Stimulated activated memory B cell treated with anti-CD40 and anti-IgM and Interleukin-4, amounts not matched to agents 10 μg/mL and 1 μg/mL and 100 μg/mL, for 72 hours (primary cell): Measurements from ENCODE around the gene TSC22D2.

Experiments used
- ATAC-seq: fragments of 150-1000 bp; cut with Tn5 transposase; 2 replicates; pipeline ENCODE4 v1.10.0; 2021
- H3K27ac Mint-ChIP-seq: one replicate; pipeline ENCODE4 v1.8.0; 2022; ENCODE audit warnings: mild to moderate bottlenecking, mixed read lengths
- H3K27me3 Mint-ChIP-seq: one replicate; pipeline ENCODE4 v1.8.0; 2022; ENCODE audit warnings: mixed read lengths
- H3K36me3 Mint-ChIP-seq: one replicate; pipeline ENCODE4 v1.8.0; 2022; ENCODE audit warnings: mixed read lengths
- H3K4me1 Mint-ChIP-seq: one replicate; pipeline ENCODE4 v1.8.0; 2022; ENCODE audit warnings: mixed read lengths
- H3K4me3 Mint-ChIP-seq: one replicate; pipeline ENCODE4 v1.8.0; 2022; ENCODE audit warnings: mild to moderate bottlenecking, moderate library complexity, mixed read lengths
- H3K9me3 Mint-ChIP-seq: one replicate; pipeline ENCODE4 v1.8.0; 2022; ENCODE audit warnings: mixed read lengths

Gene TSC22D2

DNA sequence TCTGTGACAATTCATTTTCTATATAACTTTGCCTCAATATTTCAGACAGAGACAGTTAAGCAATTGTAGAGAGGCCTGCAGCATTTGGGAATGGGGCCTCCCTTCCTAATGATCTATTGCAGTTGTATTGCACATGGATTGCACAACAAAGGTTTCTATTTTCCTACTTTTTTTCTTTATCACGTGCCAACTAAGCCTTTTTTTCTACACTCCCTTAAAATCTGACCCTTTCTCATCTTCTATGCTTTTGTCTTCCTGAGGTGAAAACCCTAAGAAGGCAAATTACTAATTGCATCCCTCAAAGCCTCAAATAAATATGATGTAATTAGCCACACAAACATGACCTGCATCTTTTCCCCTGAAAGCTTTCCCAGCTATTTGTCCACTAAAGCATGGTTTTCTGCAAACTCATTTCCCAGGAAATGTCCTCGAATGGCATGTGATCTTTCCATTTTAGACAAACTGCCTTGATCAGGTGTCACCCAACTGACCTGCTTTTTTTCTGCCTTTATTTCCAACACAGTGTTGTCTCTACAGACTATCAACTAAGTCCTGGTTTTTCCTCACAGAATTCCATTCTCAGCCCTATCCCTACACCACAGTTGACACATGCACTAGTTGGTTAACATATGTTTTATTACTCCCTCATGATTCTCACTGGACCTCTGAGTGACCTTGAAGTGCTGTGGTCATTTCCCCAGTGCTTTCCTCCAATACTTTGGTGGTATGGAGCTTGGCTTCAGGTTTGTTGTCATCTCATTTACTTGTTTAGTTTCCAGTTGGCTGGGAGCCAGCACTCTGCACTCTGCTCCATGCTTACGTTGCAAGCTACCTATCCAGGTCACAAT is 31.9 kb upstream of the TSC22D2 start:
- no peaks in the 10 kb centered on the region for H3K36me3 Mint-ChIP-seq
- H3K4me3 Mint-ChIP-seq = no peak overlapping the region
- no peaks in the 10 kb centered on the region for H3K9me3 Mint-ChIP-seq
- H3K27me3 Mint-ChIP-seq = no peaks in the 10 kb centered on the region
- ATAC-seq = no peak
- H3K4me1 Mint-ChIP-seq = peaks cover 21% of the 10 kb centered on the region
- H3K27ac Mint-ChIP-seq = no peak overlapping the region

DNA sequence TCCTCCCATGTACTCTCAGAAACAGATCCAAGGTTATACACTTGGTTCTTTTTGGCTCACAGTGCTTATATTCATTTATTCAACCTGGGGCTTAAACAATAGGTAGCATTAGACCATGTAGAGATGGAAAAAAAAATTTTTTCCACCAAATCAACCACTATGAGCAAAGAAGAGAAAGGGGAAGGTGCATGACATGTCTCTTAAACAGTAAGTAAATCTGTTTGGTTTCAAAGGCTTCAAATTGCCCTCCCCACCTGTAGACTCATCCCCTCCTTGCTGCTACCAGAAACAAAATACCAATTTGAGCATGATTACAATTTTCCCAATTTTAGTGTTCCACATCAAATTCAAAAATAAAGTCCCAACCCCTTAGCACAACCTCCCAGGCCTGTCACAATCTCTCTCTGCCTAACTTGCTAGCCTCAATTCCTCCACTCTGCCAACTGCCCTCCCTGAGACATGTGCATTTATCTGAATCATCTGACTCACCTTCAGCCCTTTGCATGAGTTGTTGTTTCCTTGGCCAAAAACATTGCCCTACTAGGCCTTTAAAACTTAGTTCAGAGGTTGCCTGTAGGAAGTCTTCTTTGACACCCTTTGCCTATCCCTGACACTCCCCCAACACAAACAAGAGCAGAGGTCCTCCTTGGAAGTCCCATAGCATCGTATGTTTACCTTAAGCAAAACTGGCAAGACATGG is 30.3 kb upstream of the TSC22D2 start:
- H3K4me3 Mint-ChIP-seq = no peak overlapping the region
- H3K9me3 Mint-ChIP-seq = no peaks in the 10 kb centered on the region
- peaks cover 16% of the 10 kb centered on the region for H3K4me1 Mint-ChIP-seq
- H3K27ac Mint-ChIP-seq = no peak overlapping the region
- no peak for ATAC-seq
- no peaks in the 10 kb centered on the region for H3K36me3 Mint-ChIP-seq
- H3K27me3 Mint-ChIP-seq = no peaks in the 10 kb centered on the region

DNA sequence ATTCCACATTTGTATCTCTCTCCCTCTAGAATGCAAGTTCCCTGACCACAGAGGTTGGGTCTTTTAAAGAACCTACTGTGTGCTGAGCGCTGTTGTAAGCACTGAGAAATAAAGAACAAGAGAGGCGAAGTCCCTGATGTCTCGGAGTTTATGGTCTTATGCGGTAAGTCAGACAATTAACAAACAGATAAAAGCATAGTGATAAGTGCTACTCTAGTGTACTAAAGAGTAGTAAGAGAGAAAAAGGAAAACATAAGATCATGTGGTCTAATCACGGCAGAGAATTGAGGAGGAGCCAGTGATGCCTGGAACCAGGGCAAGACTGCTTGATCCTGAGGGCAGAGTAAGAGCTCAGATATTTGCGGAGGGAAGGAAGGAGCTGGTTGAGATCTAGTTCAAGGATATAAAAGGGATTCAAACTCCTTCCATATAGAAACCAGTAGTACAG is 29.8 kb upstream of the TSC22D2 start:
- no peak for ATAC-seq
- no peaks in the 10 kb centered on the region for H3K36me3 Mint-ChIP-seq
- H3K9me3 Mint-ChIP-seq = no peaks in the 10 kb centered on the region
- no peaks in the 10 kb centered on the region for H3K27me3 Mint-ChIP-seq
- no peak overlapping the region for H3K27ac Mint-ChIP-seq
- no peak overlapping the region for H3K4me3 Mint-ChIP-seq
- peaks cover 14% of the 10 kb centered on the region for H3K4me1 Mint-ChIP-seq

DNA sequence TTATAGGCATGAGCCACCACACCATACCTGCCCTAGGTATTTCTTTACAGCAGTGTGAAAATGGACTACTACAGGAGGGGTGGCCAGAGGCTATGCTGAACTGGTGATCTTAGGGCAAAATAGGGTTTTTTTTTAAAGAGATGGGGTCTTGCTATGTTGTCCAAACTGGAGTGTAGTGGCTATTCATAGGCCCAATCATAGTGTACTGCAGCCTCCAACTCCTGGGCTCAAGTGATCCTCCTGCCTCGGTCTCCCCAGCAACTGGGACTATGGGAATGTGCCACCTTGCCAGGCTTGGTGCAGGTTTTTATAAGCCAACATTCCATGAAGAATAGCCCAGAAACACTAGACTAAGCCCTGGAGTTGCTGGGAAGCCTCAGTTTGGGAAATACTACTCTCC is 28.6 kb upstream of the TSC22D2 start:
- Mint-ChIP-seq H3K36me3 (no peaks in the 10 kb centered on the region), H3K4me3 (no peak overlapping the region), H3K27me3 (no peaks in the 10 kb centered on the region), H3K27ac (no peak overlapping the region), H3K9me3 (no peaks in the 10 kb centered on the region), H3K4me1 (peaks cover 10% of the 10 kb centered on the region)
- no peak for ATAC-seq

DNA sequence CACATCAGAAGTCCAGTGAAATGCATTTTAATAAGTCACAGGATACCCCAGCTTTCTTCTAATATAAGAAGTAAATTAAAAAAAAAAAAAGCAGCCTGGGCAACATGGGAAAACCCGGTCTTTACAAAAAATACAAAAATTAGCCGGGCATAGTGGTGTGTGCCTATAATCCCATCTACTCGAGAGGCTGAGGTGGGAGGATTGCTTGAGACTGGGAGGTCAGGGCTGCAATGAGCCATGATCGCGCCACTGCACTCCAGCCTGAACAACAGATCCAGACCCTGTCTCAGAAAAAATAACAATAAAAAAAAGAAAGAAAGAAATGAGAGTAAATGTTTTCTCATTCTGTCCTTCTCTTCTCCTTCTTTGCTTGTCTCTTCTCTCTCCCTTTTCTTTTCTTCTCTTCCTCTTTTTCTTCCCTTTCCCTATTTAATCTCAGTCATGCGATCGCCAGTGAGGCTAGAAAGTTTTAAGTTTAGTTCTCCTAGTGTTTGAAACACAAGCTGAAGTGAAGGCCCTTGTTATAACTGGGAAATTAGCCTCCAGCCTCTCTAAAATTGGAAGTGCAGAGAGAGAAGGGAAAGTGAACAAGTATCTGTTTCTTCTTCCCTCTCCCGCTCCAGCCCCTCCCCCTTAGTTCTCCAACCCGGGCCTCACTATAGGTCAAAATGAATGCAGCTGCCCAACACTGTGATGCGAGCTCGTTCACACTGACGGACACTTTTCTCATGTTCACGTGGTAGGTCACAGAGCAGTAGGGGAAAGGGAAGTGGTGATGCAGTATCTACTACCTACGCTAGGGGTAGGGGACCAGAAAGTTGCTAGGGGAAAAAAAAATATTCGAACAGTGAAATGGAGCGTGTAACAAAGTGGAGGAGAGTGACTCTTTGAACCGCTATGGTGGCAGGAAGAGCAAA is 23.5 kb upstream of the TSC22D2 start:
- no peaks in the 10 kb centered on the region for H3K27me3 Mint-ChIP-seq
- ATAC-seq = peak; percentile 98
- H3K36me3 Mint-ChIP-seq = no peaks in the 10 kb centered on the region
- H3K9me3 Mint-ChIP-seq = no peaks in the 10 kb centered on the region
- H3K4me3 Mint-ChIP-seq = peak overlapping the region; percentile 82
- H3K27ac Mint-ChIP-seq = peak overlapping the region; percentile 97
- peaks cover 28% of the 10 kb centered on the region for H3K4me1 Mint-ChIP-seq

DNA sequence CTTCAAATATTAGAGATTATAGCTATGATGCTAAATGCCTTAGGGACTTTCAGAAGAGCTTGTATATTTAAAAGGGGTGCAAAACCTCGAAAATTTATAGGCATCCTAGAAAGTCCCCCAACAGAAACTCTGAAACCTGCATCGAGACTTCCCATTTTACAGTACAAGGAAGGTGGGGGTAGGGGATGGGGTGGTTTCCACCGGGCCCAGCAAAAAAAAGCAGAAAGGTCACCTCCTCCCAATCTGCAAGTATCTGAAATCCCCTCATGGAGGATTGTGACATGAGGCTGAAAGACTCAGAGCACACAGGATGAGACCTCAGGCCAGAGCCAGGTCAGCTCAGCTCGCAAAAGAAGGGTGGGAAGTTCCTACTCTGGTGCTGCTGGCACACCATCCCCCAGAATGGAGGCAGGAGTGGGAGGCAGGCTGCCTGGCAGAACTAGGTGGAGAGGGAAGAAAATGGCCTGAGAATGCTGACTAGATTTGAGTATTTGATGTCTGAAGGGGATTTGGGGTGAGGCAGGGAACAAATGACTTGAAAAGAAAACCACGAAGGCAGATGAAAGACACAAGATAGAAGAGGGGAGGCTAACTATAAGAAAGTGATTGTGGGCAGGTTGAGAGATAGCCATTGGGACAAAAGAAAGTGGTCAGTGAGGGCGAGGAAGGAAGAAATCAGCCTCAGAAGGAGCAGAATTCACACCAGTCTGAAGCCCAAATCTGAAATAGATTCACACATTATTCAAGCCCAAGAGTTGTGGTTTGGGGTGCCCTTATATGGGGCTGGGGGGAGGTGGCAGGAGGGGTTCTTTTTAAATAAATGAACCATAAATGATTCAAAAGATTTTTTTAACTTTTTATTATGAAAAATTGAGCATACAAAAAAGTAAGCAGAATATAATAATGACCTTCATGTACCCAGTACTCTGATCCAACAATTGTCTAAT is 22.5 kb upstream of the TSC22D2 start:
- Mint-ChIP-seq H3K9me3 (no peaks in the 10 kb centered on the region), H3K4me3 (peak overlapping the region; percentile 82), H3K27me3 (no peaks in the 10 kb centered on the region), H3K4me1 (peaks cover 36% of the 10 kb centered on the region), H3K36me3 (no peaks in the 10 kb centered on the region), H3K27ac (peak overlapping the region; percentile 97)
- ATAC-seq = peak; percentile 75

DNA sequence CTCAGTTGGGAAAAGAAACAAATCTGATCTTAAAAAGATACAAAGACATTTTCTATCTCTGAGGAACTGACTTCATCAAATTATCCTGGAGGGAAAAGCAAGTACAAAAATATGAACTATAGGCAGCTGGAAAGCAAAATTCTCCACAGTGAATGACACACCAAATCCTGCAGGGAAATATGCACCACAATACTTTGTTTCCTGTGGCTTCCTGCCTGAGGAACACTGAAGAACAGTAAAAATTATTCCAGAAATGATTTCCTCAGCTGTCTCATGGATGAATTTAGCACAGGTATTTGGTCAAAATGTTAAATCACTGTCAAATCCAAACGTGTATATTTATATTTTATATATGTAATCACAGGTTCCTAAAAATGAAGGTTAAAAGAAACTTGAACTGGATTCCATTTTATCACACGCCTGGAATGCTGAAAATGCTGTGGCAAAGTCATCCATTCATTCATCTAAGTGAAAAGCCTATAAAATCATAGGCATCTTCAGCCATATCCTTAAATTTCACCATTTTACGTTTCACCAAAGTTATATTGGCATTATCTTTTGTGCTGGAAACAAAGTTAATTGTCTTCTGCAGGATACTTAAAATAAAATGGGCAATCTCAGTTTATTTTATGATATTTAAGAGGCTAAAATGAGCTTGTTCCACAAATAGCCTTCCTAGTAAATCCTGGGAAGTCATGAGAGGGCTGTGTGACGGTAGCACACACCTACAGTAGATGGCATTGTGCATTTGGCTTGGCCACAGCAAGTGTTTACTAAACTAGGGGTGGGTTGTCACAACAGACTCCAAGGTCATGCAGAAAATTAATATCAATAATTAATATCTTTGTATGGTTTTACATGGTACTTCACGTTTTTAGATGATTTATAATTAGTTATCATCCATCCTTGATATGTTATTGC is 19.3 kb upstream of the TSC22D2 start:
- ATAC-seq = no peak
- H3K36me3 Mint-ChIP-seq = peaks cover 8% of the 10 kb centered on the region
- H3K4me3 Mint-ChIP-seq = no peak overlapping the region
- no peaks in the 10 kb centered on the region for H3K27me3 Mint-ChIP-seq
- H3K4me1 Mint-ChIP-seq = peaks cover 36% of the 10 kb centered on the region
- no peaks in the 10 kb centered on the region for H3K9me3 Mint-ChIP-seq
- H3K27ac Mint-ChIP-seq = no peak overlapping the region

DNA sequence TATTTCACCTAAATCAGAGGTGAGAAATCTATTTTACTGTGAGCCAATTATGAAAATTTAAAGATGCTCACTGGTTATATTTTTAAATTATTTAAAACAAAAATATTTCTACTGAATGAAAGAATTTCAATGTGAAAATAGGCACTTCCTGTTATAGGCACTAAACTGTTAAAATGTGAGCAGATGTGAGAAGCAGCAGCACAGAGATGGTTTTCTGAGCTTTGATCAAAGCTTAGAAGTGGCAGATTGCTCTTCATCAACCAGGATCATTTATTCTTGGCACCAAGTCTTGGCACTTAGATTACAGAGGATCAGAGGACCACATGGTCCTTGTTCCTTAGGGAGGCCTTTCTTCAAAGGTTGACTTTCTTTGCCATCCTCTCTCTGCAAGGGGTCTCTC is 18.0 kb upstream of the TSC22D2 start:
- H3K27me3 Mint-ChIP-seq = no peaks in the 10 kb centered on the region
- H3K4me3 Mint-ChIP-seq = no peak overlapping the region
- peak overlapping the region; percentile 51 for H3K27ac Mint-ChIP-seq
- H3K9me3 Mint-ChIP-seq = no peaks in the 10 kb centered on the region
- ATAC-seq = no peak
- H3K4me1 Mint-ChIP-seq = peaks cover 27% of the 10 kb centered on the region
- peaks cover 8% of the 10 kb centered on the region for H3K36me3 Mint-ChIP-seq

DNA sequence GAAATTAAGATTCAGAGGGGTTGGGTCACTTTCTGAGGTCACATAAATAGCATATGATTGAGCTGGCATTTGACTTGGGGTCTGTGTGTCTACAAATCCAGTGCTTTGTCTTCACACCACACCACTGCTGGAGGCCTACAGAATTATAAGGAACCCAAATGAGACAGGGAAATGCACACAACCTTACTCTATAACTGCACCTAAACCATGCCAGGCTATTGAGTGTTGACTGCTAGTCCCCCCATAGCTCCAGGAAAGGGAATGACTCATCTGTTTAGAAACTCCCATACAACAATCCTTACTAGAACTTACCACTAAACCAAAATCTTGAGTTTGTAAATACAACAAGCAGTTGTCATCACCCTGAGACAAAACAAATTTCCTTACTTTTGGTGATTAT is 16.9 kb upstream of the TSC22D2 start:
- Mint-ChIP-seq H3K36me3 (peaks cover 8% of the 10 kb centered on the region), H3K4me1 (peaks cover 18% of the 10 kb centered on the region), H3K27ac (no peak overlapping the region), H3K9me3 (no peaks in the 10 kb centered on the region), H3K4me3 (no peak overlapping the region), H3K27me3 (no peaks in the 10 kb centered on the region)
- ATAC-seq = no peak

DNA sequence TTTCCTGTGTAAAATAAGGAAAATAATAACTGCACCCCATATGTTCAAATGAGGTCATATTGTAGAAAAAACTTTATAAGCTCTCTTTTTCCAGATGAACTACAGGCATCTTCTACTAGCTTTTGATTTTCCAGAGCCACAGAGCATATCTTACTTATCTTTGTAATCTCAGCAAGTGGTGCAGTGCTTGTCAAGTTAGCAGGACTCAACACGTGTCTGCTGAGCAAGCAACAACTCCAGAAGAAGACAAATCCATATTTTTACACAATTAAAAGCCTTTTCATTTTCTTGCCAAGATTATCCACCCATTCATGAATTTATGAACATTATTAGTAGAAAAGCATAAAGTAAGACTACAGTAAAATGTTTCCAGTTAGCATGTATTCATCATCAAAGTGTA is 14.4 kb upstream of the TSC22D2 start:
- Mint-ChIP-seq H3K27ac (no peak overlapping the region), H3K27me3 (no peaks in the 10 kb centered on the region), H3K36me3 (peaks cover 8% of the 10 kb centered on the region), H3K4me1 (peaks cover 12% of the 10 kb centered on the region), H3K9me3 (no peaks in the 10 kb centered on the region), H3K4me3 (no peak overlapping the region)
- no peak for ATAC-seq

DNA sequence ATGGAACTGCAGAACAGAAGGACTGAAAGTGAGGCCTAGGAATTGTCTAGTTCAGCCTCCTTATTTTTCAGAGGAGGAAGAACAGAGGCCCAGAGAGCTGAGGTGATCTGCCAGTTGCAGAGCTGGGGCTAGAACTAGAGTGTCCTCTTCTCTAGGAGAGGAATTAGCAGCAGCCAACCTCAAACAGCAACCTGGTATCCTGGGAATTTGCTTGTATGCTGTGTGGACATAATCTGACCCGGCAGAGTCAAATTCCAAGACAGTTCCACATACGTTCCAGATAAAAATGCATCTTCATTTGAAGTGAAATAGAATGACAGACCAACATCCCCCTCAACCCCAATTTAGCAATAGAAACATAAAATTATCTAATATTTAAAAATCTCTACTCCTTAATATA is 13.5 kb upstream of the TSC22D2 start:
- peaks cover 8% of the 10 kb centered on the region for H3K36me3 Mint-ChIP-seq
- H3K27me3 Mint-ChIP-seq = no peaks in the 10 kb centered on the region
- no peak overlapping the region for H3K27ac Mint-ChIP-seq
- H3K4me3 Mint-ChIP-seq = no peak overlapping the region
- H3K4me1 Mint-ChIP-seq = peaks cover 8% of the 10 kb centered on the region
- no peaks in the 10 kb centered on the region for H3K9me3 Mint-ChIP-seq
- ATAC-seq = no peak

DNA sequence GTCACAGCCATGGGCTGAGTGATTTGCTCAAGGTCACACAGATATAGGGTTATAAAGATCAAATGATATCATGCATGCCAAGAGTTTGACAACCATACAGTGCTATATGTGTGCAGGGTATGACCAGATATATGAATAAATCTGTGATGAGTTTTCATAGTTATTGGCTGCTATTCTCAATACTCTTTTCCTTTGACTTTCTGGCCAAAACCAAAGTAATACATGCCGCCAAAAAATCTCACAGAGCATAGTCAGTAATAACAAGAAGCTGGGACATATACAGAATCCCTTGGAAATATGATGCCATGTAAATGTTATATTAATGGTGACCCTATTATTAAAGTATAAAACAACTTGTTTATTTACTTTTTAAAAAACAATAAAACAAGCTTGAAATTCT is 11.6 kb upstream of the TSC22D2 start:
- Mint-ChIP-seq H3K4me3 (no peak overlapping the region), H3K27me3 (no peaks in the 10 kb centered on the region), H3K4me1 (no peaks in the 10 kb centered on the region), H3K27ac (no peak overlapping the region), H3K36me3 (peaks cover 8% of the 10 kb centered on the region), H3K9me3 (no peaks in the 10 kb centered on the region)
- ATAC-seq = no peak

DNA sequence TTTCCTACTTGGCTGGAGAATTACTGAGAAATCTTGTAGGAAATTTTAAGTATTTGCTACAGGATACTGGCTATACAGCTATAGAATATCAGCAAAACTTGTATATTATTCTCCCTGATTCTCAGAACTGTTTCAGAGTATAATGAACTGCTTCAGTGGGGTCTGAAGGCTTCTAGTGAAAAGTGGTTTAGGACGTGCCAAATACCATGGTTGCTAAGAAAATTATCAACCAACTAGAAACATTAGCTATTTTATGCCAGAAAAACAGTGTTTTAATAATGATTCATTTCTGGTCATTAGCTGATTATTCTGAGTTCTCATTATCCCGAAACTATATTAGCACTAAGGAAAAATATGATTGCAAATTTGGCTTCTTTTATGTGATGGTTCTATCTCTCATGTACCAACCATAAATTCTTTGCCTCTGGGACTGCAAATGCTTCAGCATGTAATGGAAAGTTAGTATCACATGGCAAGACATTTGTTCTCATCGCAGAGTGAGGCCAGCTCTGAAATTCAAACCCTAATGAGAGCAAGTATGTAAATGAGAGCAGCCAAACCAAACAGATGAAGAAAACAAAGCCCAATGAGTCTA is 11.0 kb upstream of the TSC22D2 start:
- Mint-ChIP-seq H3K27me3 (no peaks in the 10 kb centered on the region), H3K9me3 (no peaks in the 10 kb centered on the region), H3K4me1 (no peaks in the 10 kb centered on the region), H3K4me3 (no peak overlapping the region), H3K27ac (no peak overlapping the region), H3K36me3 (peaks cover 6% of the 10 kb centered on the region)
- no peak for ATAC-seq
